Pulmonary artery endothelial cell (primary cell): ENCODE data around the gene HMOX1. TPM values are rescaled to one million over a fixed set of nuclear protein-coding genes. Genes with fewer than 3 reads are reported as not detected.

Source experiments
- DNase-seq: peaks from one replicate; pipeline ENCODE4 v3.0.0-alpha.2; 2011; ENCODE audit warnings: low read depth, low spot score
- total RNA-seq: library from RNA; depleted of rRNA; stranded (reverse); fragments of >200 nt; gene quantifications from 2 replicates; pipeline ENCODE4 v1.2.3, GENCODE V29; 2014

The HMOX1 gene
- total RNA-seq: 49.0 and 86.4 TPM in 2 replicates

- DNase-seq: peak; percentile 60
Observed at GRCh38 chr22:35380537-35381423, at the start of gene HMOX1. TSS of gene HMOX1 (plus strand) at chr22:35381096. CDS start at chr22:35381174, 78 bp downstream.

DNA sequence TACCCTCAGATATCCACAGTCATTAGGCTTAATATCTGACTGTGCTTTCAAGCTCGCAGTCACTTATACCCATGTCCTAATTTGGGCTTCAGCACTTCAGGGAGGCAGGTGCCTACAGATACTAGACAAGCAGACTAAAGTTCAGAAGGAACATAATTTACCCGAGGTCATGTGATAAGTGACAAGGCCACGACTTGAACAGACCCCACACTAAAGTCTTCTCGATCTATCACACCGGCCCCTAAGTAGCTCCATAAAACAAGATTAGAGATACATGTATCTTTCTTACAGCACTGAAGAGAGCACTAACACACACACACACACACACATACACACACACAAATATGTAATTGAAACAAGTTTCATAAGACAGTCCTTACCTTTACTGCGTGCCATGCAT, 48.6 kb upstream of the HMOX1 start:
- no peak for DNase-seq

- DNase-seq: no peak
Observed at GRCh38 chr22:35333220-35333619, 47.7 kb upstream of the HMOX1 start.

DNA sequence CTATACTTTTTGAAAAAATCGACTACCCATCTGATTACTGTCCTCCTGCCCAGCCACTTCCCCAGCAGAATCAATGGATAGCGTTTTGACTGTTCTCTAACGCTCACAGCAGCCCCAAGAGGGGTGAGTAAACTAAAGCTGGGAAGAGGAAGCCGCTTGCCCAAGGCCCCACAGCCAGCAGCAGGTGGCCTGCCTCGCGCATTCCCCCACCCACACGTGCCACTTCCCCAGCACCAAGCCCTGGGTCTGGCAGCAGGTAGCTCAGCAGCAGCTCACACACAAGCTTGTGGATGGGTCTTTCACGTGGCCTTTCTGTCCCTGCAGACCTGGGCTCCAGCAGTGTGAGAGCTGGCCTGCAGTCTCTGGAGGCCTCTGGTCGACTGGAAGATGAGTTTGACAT, 46.9 kb upstream of the HMOX1 start:
- DNase-seq: no peak

GRCh38 chr22:35335468-35335867, 45.4 kb upstream of the HMOX1 start:
- DNase-seq: no peak

GRCh38 chr22:35335936-35336781, 44.7 kb upstream of the HMOX1 start:
- no peak for DNase-seq

DNA sequence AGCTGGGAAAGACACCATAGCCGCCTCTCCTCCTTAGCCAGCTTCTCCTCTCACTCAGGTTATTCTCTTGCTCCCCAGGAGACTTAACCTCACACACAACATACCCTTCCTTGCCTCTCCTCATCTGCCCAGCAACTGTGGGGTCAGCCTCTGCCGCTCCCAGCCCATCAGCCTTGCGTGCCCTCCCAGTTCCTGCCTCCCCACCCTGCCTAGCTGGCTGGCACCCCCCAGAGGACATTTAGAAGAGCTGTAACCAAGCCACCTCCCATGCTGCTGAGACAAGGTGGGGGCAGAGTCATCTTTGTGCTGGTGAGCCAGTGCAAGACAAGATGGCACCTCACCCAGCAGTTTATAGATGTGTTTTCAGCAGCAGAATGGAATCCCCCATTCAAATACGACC, 43.0 kb upstream of the HMOX1 start:
- DNase-seq: no peak

- DNase-seq: no peak
Observed at GRCh38 chr22:35341090-35341874, 39.6 kb upstream of the HMOX1 start.

- DNase-seq: no peak
Observed at GRCh38 chr22:35342390-35342789, 38.5 kb upstream of the HMOX1 start.

DNA sequence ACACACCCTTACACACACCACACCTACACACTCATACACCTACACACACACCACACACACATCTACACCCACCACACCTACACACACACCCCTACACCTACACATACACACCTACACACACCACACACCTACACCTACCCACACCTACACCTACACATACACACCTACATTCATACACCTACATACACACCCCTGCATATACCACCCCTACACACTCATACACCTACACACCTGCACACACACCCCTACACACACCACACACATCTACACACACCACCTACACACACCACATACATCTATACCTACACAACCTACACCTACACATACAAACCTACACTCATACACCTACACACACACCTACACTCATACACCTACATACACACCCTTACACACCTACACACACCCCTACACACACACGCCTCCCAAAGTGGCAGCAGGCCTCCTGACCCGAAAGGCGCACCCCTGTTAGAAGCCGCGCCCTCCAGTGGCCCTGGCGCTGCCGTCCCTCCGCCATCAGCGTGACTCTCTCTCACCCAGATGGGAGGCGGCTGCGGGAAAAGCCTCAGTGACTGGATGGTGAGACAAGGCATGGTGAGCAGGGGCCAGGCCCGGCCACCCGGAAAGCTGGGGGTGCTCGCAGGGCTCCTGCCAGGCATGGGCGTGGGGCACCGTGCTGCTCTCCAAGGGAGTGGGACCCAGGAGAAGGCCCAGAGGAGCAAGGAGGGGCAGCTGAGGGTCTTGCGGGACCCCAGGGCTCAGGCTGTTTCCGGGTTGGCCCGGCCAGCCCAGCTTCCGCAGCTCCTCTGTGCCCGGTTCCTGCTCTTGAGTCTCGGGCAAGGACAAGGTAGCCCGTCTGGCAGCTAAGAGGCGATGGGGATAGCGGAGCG, 37.0 kb upstream of the HMOX1 start:
- DNase-seq: no peak

GRCh38 chr22:35344956-35345690, 35.8 kb upstream of the HMOX1 start:
- DNase-seq: no peak

DNA sequence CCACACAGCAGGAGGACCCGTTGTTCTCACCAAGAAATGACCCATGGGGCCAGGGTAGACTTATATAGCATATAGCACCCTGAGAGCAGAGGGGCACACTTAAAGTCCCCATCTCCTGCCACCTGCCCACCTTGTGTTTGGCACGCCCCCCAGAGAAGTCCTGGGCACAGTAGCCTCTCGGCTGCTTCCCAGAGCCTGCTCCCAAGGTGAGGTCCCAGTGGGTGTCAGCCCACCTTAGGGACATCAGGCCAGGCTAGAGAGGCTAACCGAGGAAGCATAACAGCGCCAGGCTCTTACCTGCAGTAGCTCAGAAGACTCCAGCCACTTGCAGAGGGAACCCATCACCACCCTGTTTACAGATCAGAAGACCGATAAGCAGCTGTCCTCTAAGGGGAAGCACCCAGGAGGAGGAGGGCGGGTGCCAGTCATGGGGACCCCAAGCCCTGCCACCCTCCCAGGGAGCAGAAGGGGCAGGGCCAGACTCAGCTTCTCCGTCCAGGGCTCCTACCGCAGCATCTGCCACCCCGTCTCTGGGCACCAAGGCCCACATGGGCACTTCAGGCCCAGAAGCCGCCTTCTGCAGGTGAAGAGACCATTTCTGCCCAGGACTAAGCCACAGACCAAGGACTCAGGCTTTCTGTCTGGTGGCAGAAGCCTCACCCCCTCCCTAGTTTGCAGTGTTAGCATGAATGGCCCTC, 34.9 kb upstream of the HMOX1 start:
- no peak for DNase-seq

- DNase-seq: no peak
Observed at GRCh38 chr22:35346596-35347220, 34.2 kb upstream of the HMOX1 start.

DNA sequence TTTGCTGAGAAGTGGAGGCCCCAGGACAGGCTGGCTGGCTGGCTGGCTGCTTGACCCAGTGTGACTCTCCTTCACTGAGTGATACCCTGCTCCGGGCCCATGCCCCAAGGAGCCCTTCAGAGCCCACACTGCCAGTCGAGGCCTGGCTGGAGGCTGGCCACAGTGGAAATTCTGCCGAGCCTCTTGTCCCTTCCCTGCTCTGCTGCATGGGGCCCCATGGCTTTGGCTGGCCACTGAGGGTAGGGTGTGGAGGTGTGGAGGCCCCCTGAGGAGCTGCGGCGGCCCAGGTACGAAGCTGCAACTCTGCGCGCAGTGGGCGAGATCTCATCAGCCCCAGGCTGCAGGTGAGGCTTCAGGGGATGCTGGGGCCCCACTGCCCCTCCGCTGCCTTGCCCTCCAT, 33.4 kb upstream of the HMOX1 start:
- no peak for DNase-seq

- no peak for DNase-seq
Observed at GRCh38 chr22:35348026-35348590, 32.8 kb upstream of the HMOX1 start.

DNA sequence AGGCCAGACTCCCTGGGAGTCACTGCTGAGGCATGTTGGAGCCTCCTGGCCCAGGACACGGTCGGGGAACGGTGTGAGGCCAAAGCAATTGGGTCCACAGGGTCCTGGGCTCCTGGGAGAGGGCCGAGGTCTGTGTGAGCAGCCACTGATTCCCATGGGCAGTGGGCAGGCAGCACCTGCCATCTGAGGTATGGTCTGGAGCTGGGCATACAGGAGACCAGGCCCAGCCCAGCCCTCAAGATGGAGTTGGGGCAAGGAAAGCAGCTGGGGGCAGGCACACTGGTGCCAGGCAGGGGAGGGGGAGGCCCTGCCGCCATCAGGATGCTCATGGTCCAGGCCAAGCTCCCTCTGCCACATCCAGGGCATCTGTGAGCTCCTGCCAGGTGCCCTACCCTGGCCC, 32.2 kb upstream of the HMOX1 start:
- no peak for DNase-seq

- DNase-seq: no peak
Observed at GRCh38 chr22:35349368-35349703, 31.6 kb upstream of the HMOX1 start.

GRCh38 chr22:35349704-35350538, 31.0 kb upstream of the HMOX1 start:
- no peak for DNase-seq
